GM23338 (cell line): ENCODE measurements around the gene BRD2. TPM values are rescaled to one million over a fixed set of nuclear protein-coding genes. Genes with fewer than 3 reads are reported as not detected.

ENCODE experiments used
- ATAC-seq: fragments of 200-7000 bp; cut with Tn5 transposase; 3 replicates; pipeline ENCODE4 v1.9.1; 2020
- DNase-seq: peaks from one replicate; pipeline ENCODE4 v3.0.0-alpha.2; 2015; ENCODE audit warnings: low spot score
- H2AFZ ChIP-seq: fragments of 200-600 bp; sonication (generic); 2 replicates; pipeline ENCODE4 v1.8.0; 2016; ENCODE audit warnings: antibody characterized with exemption, mild to moderate bottlenecking, moderate library complexity
- H3F3A ChIP-seq: fragments of 200-600 bp; sonication (generic); replicated peaks from 2 replicates; pipeline ENCODE4 v1.8.0; 2017; ENCODE audit warnings: antibody characterized with exemption, mixed run types, low read depth
- H3K27ac ChIP-seq: fragments of 200-600 bp; sonication (generic); 2 replicates; pipeline ENCODE4 v1.6.1; 2016; ENCODE audit warnings: low read depth
- H3K27me3 ChIP-seq: fragments of 200-600 bp; sonication (generic); 2 replicates; pipeline ENCODE4 v1.8.0; 2016; ENCODE audit warnings: mild to moderate bottlenecking, mixed run types, moderate library complexity; ENCODE audit not compliant: insufficient read depth
- H3K36me3 ChIP-seq: fragments of 200-600 bp; sonication (generic); 2 replicates; pipeline ENCODE4 v1.8.0; 2016; ENCODE audit warnings: mild to moderate bottlenecking; ENCODE audit not compliant: insufficient read depth
- H3K4me1 ChIP-seq: fragments of 200-600 bp; sonication (generic); 2 replicates; pipeline ENCODE4 v1.8.0; 2016; ENCODE audit warnings: mild to moderate bottlenecking, moderate library complexity; ENCODE audit not compliant: insufficient read depth
- H3K4me2 ChIP-seq: fragments of 200-600 bp; sonication (generic); 2 replicates; pipeline ENCODE4 v1.7.1; 2017; ENCODE audit warnings: mixed run types
- H3K4me3 ChIP-seq: fragments of 200-600 bp; sonication (generic); 2 replicates; pipeline ENCODE4 v1.6.1; 2016; ENCODE audit warnings: mixed run types
- H3K79me2 ChIP-seq: fragments of 200-600 bp; sonication (generic); replicated peaks from 2 replicates; pipeline ENCODE4 v1.8.0; 2017; ENCODE audit warnings: mild to moderate bottlenecking; ENCODE audit not compliant: insufficient read depth
- H3K9me2 ChIP-seq: fragments of 200-600 bp; sonication (generic); 2 replicates; pipeline ENCODE4 v1.8.0; 2017; ENCODE audit not compliant: insufficient read depth
- H4K20me1 ChIP-seq: fragments of 200-600 bp; sonication (generic); replicated peaks from 2 replicates; pipeline ENCODE4 v1.8.0; 2017; ENCODE audit warnings: mild to moderate bottlenecking; ENCODE audit not compliant: insufficient read depth
- H3K27ac Mint-ChIP-seq: 2 replicates; pipeline ENCODE4 v1.8.0; 2020; ENCODE audit warnings: inconsistent platforms, mild to moderate bottlenecking, moderate library complexity, mixed read lengths
- H3K27me3 Mint-ChIP-seq: 3 replicates; pipeline ENCODE4 v1.8.0; 2022; ENCODE audit warnings: low read depth, mild to moderate bottlenecking, moderate library complexity, mixed read lengths, inconsistent platforms; ENCODE audit not compliant: insufficient read depth, poor library complexity
- H3K36me3 Mint-ChIP-seq: 3 replicates; pipeline ENCODE4 v1.8.0; 2021; ENCODE audit warnings: low read depth, mild to moderate bottlenecking, inconsistent platforms, moderate library complexity, mixed read lengths
- H3K4me1 Mint-ChIP-seq: 3 replicates; pipeline ENCODE4 v1.8.0; 2020; ENCODE audit warnings: mild to moderate bottlenecking, inconsistent platforms, mixed read lengths
- H3K4me3 Mint-ChIP-seq: 3 replicates; pipeline ENCODE4 v1.8.0; 2021; ENCODE audit warnings: moderate library complexity, mild to moderate bottlenecking, inconsistent platforms, mixed read lengths
- H3K9me3 Mint-ChIP-seq: 3 replicates; pipeline ENCODE4 v1.8.0; 2020; ENCODE audit warnings: moderate library complexity, mild to moderate bottlenecking, inconsistent platforms, mixed read lengths
- CREB1 ChIP-seq: fragments of 250-450 bp; sonication (Bioruptor Pico); IDR thresholded peaks from 2 replicates; pipeline ENCODE4 v1.5.0; 2020; ENCODE audit warnings: low read depth, mild to moderate bottlenecking, moderate library complexity
- CTCF ChIP-seq, 2 experiments: fragments of 200-600 bp in 1 of 2; sonication (generic) in 1 of 2; conservative IDR thresholded peaks; 2 replicates each; pipeline versions ENCODE4 v1.5.1 to v1.6.1; 2016 to 2017; ENCODE audit warnings: antibody characterized with exemption in 2 of 2, low read depth in 2 of 2, mild to moderate bottlenecking in 2 of 2, moderate library complexity in 1 of 2
- ETS1 ChIP-seq: IDR thresholded peaks from 2 replicates; pipeline ENCODE4 v1.6.1; 2016; ENCODE audit warnings: antibody characterized with exemption
- EZH2phosphoT487 ChIP-seq: fragments of 200-600 bp; sonication (generic); IDR thresholded peaks from one replicate; pipeline ENCODE4 v1.8.1; 2018; ENCODE audit warnings: antibody characterized with exemption; ENCODE audit not compliant: unreplicated experiment
- JUNB ChIP-seq: IDR thresholded peaks from one replicate; pipeline ENCODE4 v1.6.1; 2016; ENCODE audit warnings: antibody characterized with exemption; ENCODE audit not compliant: unreplicated experiment
- NANOG ChIP-seq: IDR thresholded peaks from 2 replicates; pipeline ENCODE4 v1.6.1; 2016; ENCODE audit warnings: antibody characterized with exemption, borderline replicate concordance
- POLR2AphosphoS5 ChIP-seq: IDR thresholded peaks from 2 replicates; pipeline ENCODE4 v1.6.1; 2016; ENCODE audit warnings: antibody characterized with exemption, low read depth
- STAT1 ChIP-seq: IDR thresholded peaks from one replicate; pipeline ENCODE4 v1.6.1; 2016; ENCODE audit warnings: antibody characterized with exemption; ENCODE audit not compliant: unreplicated experiment
- ZNF331 ChIP-seq: fragments of 250-450 bp; sonication (Bioruptor Pico); IDR thresholded peaks from 2 replicates; pipeline ENCODE4 v1.5.0; 2020; ENCODE audit warnings: low read depth, mild to moderate bottlenecking, moderate library complexity
- ZNF462 ChIP-seq: fragments of 250-450 bp; sonication (Bioruptor Pico); IDR thresholded peaks from 2 replicates; pipeline ENCODE4 v1.5.0; 2020; ENCODE audit warnings: mild to moderate bottlenecking, moderate library complexity
- polyA plus RNA-seq: library from polyadenylated mRNA; unstranded; fragments of >200 nt; fragmentation: Nextera tagmentation; extraction: Ambion mirVana; gene quantifications from 2 replicates; pipeline ENCODE4 v1.2.1, GENCODE V29; 2016
- total RNA-seq: library from RNA; depleted of rRNA; stranded (reverse); fragments of >200 nt; shearing (Covaris generic); gene quantifications from 2 replicates; pipeline ENCODE4 v1.2.3, GENCODE V29; 2014

BRD2 gene
- total and polyA plus RNA-seq, 2 experiments from 2014 or later: 84.9 to 169 TPM

- peaks cover 8% of the 10 kb centered on the region; the same call in 1 of the 2 replicates for H3K4me1 ChIP-seq
- no peaks in the 10 kb centered on the region for H4K20me1 ChIP-seq
- ATAC-seq (no peak), DNase-seq (no peak)
- no peaks in the 10 kb centered on the region; the same call in 1 of the 2 replicates for H3F3A ChIP-seq
- Mint-ChIP-seq H3K4me3 (no peak overlapping the region; the same call in 2 of the 3 replicates), H3K27me3 (no peaks in the 10 kb centered on the region), H3K9me3 (no peaks in the 10 kb centered on the region), H3K36me3 (no peaks in the 10 kb centered on the region), H3K27ac (no peak overlapping the region), H3K4me1 (peaks cover 28% of the 10 kb centered on the region)
- no peaks in the 10 kb centered on the region for H3K27me3 ChIP-seq
- no peak overlapping the region for H2AFZ ChIP-seq
- H3K9me2 ChIP-seq: no peaks in the 10 kb centered on the region
- H3K4me3 ChIP-seq: no peak overlapping the region
- TF ChIP-seq ZNF331 (CRISPR knock-in tag) (no peak), CREB1 (CRISPR knock-in tag) (no peak), ZNF462 (CRISPR knock-in tag) (no peak), NANOG (no peak), POLR2AphosphoS5 (no peak), EZH2phosphoT487 (no peak), CTCF (conservative IDR thresholded peaks at IDR 0.05; ENCODE audit: low read depth in 2 of 2) (no peak), ETS1 (no peak), JUNB (no peak), STAT1 (no peak)
- no peak overlapping the region for H3K27ac ChIP-seq
- H3K36me3 ChIP-seq: no peaks in the 10 kb centered on the region
- H3K4me2 ChIP-seq: no peak overlapping the region
- H3K79me2 ChIP-seq: no peaks in the 10 kb centered on the region
Observed at GRCh38 chr6:32953775-32954174, 14.6 kb upstream of the BRD2 start.
